ENCODE data around the gene HOXD13.

The HOXD13 gene

GRCh38 chr2:176092270-176093144 lies at the start of gene HOXD13:
Gene HOXD13 (plus strand): TSS chr2:176092721. CDS start chr2:176092891, 170 bp downstream.
- DNase-seq (ENCODE audit: low spot score), result no peak

GRCh38 chr2:176056406-176056805 lies 36.1 kb upstream of the HOXD13 start:
- no peak for DNase-seq (ENCODE audit: low spot score)

- DNase-seq (ENCODE audit: low spot score), result no peak
These were observed 28.6 kb upstream of the HOXD13 start for GRCh38 chr2:176063958-176064357.

- no peak for DNase-seq (ENCODE audit: low spot score)
These were observed 25.6 kb upstream of the HOXD13 start for GRCh38 chr2:176066645-176067588.

GRCh38 chr2:176067589-176068418 lies 24.7 kb upstream of the HOXD13 start:
- no peak for DNase-seq (ENCODE audit: low spot score)

- DNase-seq (ENCODE audit: low spot score), result no peak
These were observed 24.1 kb upstream of the HOXD13 start for GRCh38 chr2:176068419-176068832.

GRCh38 chr2:176071330-176072291 lies 20.9 kb upstream of the HOXD13 start:
- DNase-seq (ENCODE audit: low spot score), result no peak

- DNase-seq (ENCODE audit: low spot score), result no peak
These were observed 20.2 kb upstream of the HOXD13 start for GRCh38 chr2:176072292-176072669.

- DNase-seq (ENCODE audit: low spot score), result no peak
These were observed 19.3 kb upstream of the HOXD13 start for GRCh38 chr2:176072951-176073904.

GRCh38 chr2:176074919-176075425 lies 17.5 kb upstream of the HOXD13 start:
- no peak for DNase-seq (ENCODE audit: low spot score)

- no peak for DNase-seq (ENCODE audit: low spot score)
These were observed 17.0 kb upstream of the HOXD13 start for GRCh38 chr2:176075481-176075880.

- DNase-seq (ENCODE audit: low spot score), result no peak
These were observed 16.5 kb upstream of the HOXD13 start for GRCh38 chr2:176076063-176076462.

- DNase-seq (ENCODE audit: low spot score), result no peak
These were observed 15.7 kb upstream of the HOXD13 start for GRCh38 chr2:176076796-176077195.

- DNase-seq (ENCODE audit: low spot score), result no peak
These were observed 13.8 kb upstream of the HOXD13 start for GRCh38 chr2:176078541-176079284.

GRCh38 chr2:176079285-176079830 lies 13.2 kb upstream of the HOXD13 start:
- no peak for DNase-seq (ENCODE audit: low spot score)

GRCh38 chr2:176079831-176080539 lies 12.5 kb upstream of the HOXD13 start:
- no peak for DNase-seq (ENCODE audit: low spot score)

- DNase-seq (ENCODE audit: low spot score), result no peak
These were observed 11.8 kb upstream of the HOXD13 start for GRCh38 chr2:176080540-176081375.

All from hepatic stellate cell (primary cell).